ENCODE results near the gene ZEB1. TPM values are rescaled to one million over a fixed set of nuclear protein-coding genes. Genes with fewer than 3 reads are reported as not detected.

The ZEB1 gene
- total and polyA plus RNA-seq, 2 donors (not counting 1 experiment from before 2014, with no cell fraction given), result 73.7 to 221 TPM

GRCh38 chr10:31318382-31318853, 598 bp upstream of the ZEB1 start:
- H3K4me1 ChIP-seq (ENCODE audit: control insufficient read depth, extremely low read depth, insufficient read depth, low read length), result peaks cover 14% of the 10 kb centered on the region
- H3K27me3 ChIP-seq (ENCODE audit: control insufficient read depth, insufficient read depth, low read length), result no peaks in the 10 kb centered on the region
- DNase-seq (ENCODE audit: low read depth in 2 of 2), result peak; percentile 69 to 84
- H2AFZ ChIP-seq (ENCODE audit: low read length), result peak overlapping the region; percentile 69
- peak overlapping the region; percentile 73 to 85 (median 82) for H3K4me3 ChIP-seq (replicated peaks in 1 of 4; ENCODE audit: control extremely low read depth in 1 of 4, insufficient read depth in 1 of 4, low read depth in 3 of 4, low read length in 4 of 4)
- H3K4me2 ChIP-seq (ENCODE audit: extremely low read depth, insufficient read depth, low read length), result peak overlapping the region; percentile 84
- no peaks in the 10 kb centered on the region for H3K36me3 ChIP-seq (ENCODE audit: control insufficient read depth, insufficient read depth, low read length)
- TF ChIP-seq CTCF (conservative IDR thresholded peaks at IDR 0.05 in 1 of 2, IDR thresholded peaks at IDR 0.05 in 1 of 2; ENCODE audit: low read depth in 1 of 2, low read length in 2 of 2), result no peak
- no peak for TF ChIP-seq EZH2 (IDR thresholded peaks at IDR 0.05; ENCODE audit: low read length, missing control alignments)
- H3K9me3 ChIP-seq (ENCODE audit: control insufficient read depth, insufficient read depth, low read depth, low read length), result no peaks in the 10 kb centered on the region
- peaks cover 63% of the 10 kb centered on the region for H3K79me2 ChIP-seq (ENCODE audit: control insufficient read depth, insufficient read depth, low read length)
- no peaks in the 10 kb centered on the region for H4K20me1 ChIP-seq (ENCODE audit: control insufficient read depth, extremely low read depth, insufficient read depth, low read length)
- H3K27ac ChIP-seq (ENCODE audit: insufficient read depth, low read length), result peak overlapping the region; percentile 96
- H3K9ac ChIP-seq (ENCODE audit: insufficient read depth, low read length), result peak overlapping the region; percentile 88

GRCh38 chr10:31319602-31320549, 860 bp downstream of the ZEB1 start:
- Histone ChIP-seq H3K4me1 (ENCODE audit: control insufficient read depth, extremely low read depth, insufficient read depth, low read length) (peaks cover 5% of the 10 kb centered on the region), H2AFZ (ENCODE audit: low read length) (no peak overlapping the region), H3K79me2 (ENCODE audit: control insufficient read depth, insufficient read depth, low read length) (peaks cover 77% of the 10 kb centered on the region), H3K36me3 (ENCODE audit: control insufficient read depth, insufficient read depth, low read length) (no peaks in the 10 kb centered on the region), H3K9me3 (ENCODE audit: control insufficient read depth, insufficient read depth, low read depth, low read length) (no peaks in the 10 kb centered on the region), H3K9ac (ENCODE audit: insufficient read depth, low read length) (peak overlapping the region; percentile 86), H3K4me2 (ENCODE audit: extremely low read depth, insufficient read depth, low read length) (no peak overlapping the region), H3K27ac (ENCODE audit: insufficient read depth, low read length) (peak overlapping the region; percentile 92), H4K20me1 (ENCODE audit: control insufficient read depth, extremely low read depth, insufficient read depth, low read length) (no peaks in the 10 kb centered on the region), H3K27me3 (ENCODE audit: control insufficient read depth, insufficient read depth, low read length) (no peaks in the 10 kb centered on the region), H3K4me3 (replicated peaks in 1 of 4; ENCODE audit: control extremely low read depth in 1 of 4, insufficient read depth in 1 of 4, low read depth in 3 of 4, low read length in 4 of 4) (peak overlapping the region; percentile 73 to 95 (median 86))
- peak in 1 of 2 donors; percentile 48 for DNase-seq (ENCODE audit: low read depth in 2 of 2)
- TF ChIP-seq EZH2 (IDR thresholded peaks at IDR 0.05; ENCODE audit: low read length, missing control alignments) (no peak), CTCF (conservative IDR thresholded peaks at IDR 0.05 in 1 of 2, IDR thresholded peaks at IDR 0.05 in 1 of 2; ENCODE audit: low read depth in 1 of 2, low read length in 2 of 2) (no peak)

GRCh38 chr10:31320550-31321211, 1.7 kb downstream of the ZEB1 start:
- H3K27me3 ChIP-seq (ENCODE audit: control insufficient read depth, insufficient read depth, low read length), result no peaks in the 10 kb centered on the region
- H4K20me1 ChIP-seq (ENCODE audit: control insufficient read depth, extremely low read depth, insufficient read depth, low read length), result no peaks in the 10 kb centered on the region
- H3K36me3 ChIP-seq (ENCODE audit: control insufficient read depth, insufficient read depth, low read length), result no peaks in the 10 kb centered on the region
- H3K9me3 ChIP-seq (ENCODE audit: control insufficient read depth, insufficient read depth, low read depth, low read length), result no peaks in the 10 kb centered on the region
- peak; percentile 66 for DNase-seq (ENCODE audit: low read depth in 2 of 2)
- peak overlapping the region; percentile 88 for H3K27ac ChIP-seq (ENCODE audit: insufficient read depth, low read length)
- H3K4me1 ChIP-seq (ENCODE audit: control insufficient read depth, extremely low read depth, insufficient read depth, low read length), result peaks cover under 1% of the 10 kb centered on the region
- H3K4me3 ChIP-seq (replicated peaks in 1 of 4; ENCODE audit: control extremely low read depth in 1 of 4, insufficient read depth in 1 of 4, low read depth in 3 of 4, low read length in 4 of 4), result peak overlapping the region; percentile 73 to 95 (median 86)
- H3K79me2 ChIP-seq (ENCODE audit: control insufficient read depth, insufficient read depth, low read length), result peaks cover 86% of the 10 kb centered on the region
- peak overlapping the region; percentile 86 for H3K9ac ChIP-seq (ENCODE audit: insufficient read depth, low read length)
- peak overlapping the region; percentile 56 for H3K4me2 ChIP-seq (ENCODE audit: extremely low read depth, insufficient read depth, low read length)
- no peak for TF ChIP-seq CTCF (conservative IDR thresholded peaks at IDR 0.05 in 1 of 2, IDR thresholded peaks at IDR 0.05 in 1 of 2; ENCODE audit: low read depth in 1 of 2, low read length in 2 of 2)
- TF ChIP-seq EZH2 (IDR thresholded peaks at IDR 0.05; ENCODE audit: low read length, missing control alignments), result no peak
- H2AFZ ChIP-seq (ENCODE audit: low read length), result no peak overlapping the region

Data from fibroblast of lung (primary cell).